K562 (cell line): Measurements from ENCODE around the gene ZDHHC8. TPM values are rescaled to one million over a fixed set of nuclear protein-coding genes. Genes with fewer than 3 reads are reported as not detected.

Experiments
- ATAC-seq: fragments of 200-7000 bp; cut with Tn5 transposase; 3 replicates; pipeline ENCODE4 v1.9.1; 2020; ENCODE audit warnings: moderate library complexity
- BruUV-seq: library from RNA; stranded (reverse); fragments of 400-500 nt; replicated peaks from 2 replicates; lab custom pipeline; 2021; lab: Mats Ljungman, UMichigan
- CTCF ChIA-PET: fragments of 300-600 bp; formaldehyde crosslinking; extraction: SDS; loops from one replicate; lab custom pipeline; 2021; ENCODE audit warnings: low intra/inter-chr PET ratio; lab: Yijun Ruan, JAX
- POLR2A ChIA-PET: fragments of 300-600, 350-650 bp; sonication (Branson Sonifier 250); formaldehyde crosslinking; extraction: SDS; loops from one replicate; lab custom pipeline; 2021; ENCODE audit warnings: antibody characterized with exemption, inconsistent platforms; lab: Yijun Ruan, JAX
- DNase-seq, 4 experiments: peaks; one replicate each; pipeline versions ENCODE4 v3.0.0 to v3.0.0-alpha.2; 2011 to 2018; ENCODE audit warnings: low spot score in 3 of 4, mixed read lengths in 3 of 4; ENCODE audit errors: extremely low read depth in 1 of 4
- FAIRE-seq: peaks from 2 replicates; lab custom pipeline; 2011; peaks lifted over from hg19 to GRCh38; lab: Jason Lieb, UNC
- H2AFZ ChIP-seq: 2 replicates; pipeline ENCODE4 v1.6.0; 2011; ENCODE audit warnings: low read depth, low read length, control low read depth, inconsistent platforms
- H3K27ac ChIP-seq: fragments of 200-600 bp; 3 replicates; pipeline ENCODE4 v1.8.0; 2011; ENCODE audit warnings: low read depth, mild to moderate bottlenecking, control low read depth, inconsistent platforms, low read length, moderate library complexity, mixed read lengths; ENCODE audit errors: extremely low read depth
- H3K27me3 ChIP-seq, 2 experiments: fragments of 300-600 bp in 1 of 2; 2 replicates in 1 of 2; 3 replicates in 1 of 2; pipeline versions ENCODE4 v1.6.0 to v1.8.0; 2011; ENCODE audit warnings: inconsistent platforms in 2 of 2, low read length in 2 of 2, mild to moderate bottlenecking in 1 of 2, mixed read lengths in 1 of 2, moderate library complexity in 1 of 2; ENCODE audit not compliant: control insufficient read depth in 2 of 2, insufficient read depth in 2 of 2
- H3K36me3 ChIP-seq: fragments of 300-600 bp; 3 replicates; pipeline ENCODE4 v1.8.0; 2011; ENCODE audit warnings: mild to moderate bottlenecking, low read length, inconsistent platforms; ENCODE audit not compliant: control insufficient read depth, insufficient read depth
- H3K4me1 ChIP-seq, 2 experiments: fragments of 200-600 bp in 1 of 2; replicated peaks in 1 of 2; 2 replicates in 1 of 2; 3 replicates in 1 of 2; pipeline versions ENCODE4 v1.5.1 to v1.8.0; 2011; ENCODE audit warnings: inconsistent platforms in 2 of 2, low read length in 2 of 2, mild to moderate bottlenecking in 1 of 2, mixed read lengths in 1 of 2, moderate library complexity in 1 of 2; ENCODE audit not compliant: control insufficient read depth in 2 of 2, insufficient read depth in 2 of 2
- H3K4me2 ChIP-seq: 2 replicates; pipeline ENCODE4 v1.6.1; 2011; ENCODE audit warnings: low read length, control low read depth, inconsistent platforms, mixed read lengths; ENCODE audit not compliant: insufficient read depth
- H3K4me3 ChIP-seq: fragments of 200-600 bp; sonication (generic), shearing (Covaris generic); 2 replicates; pipeline ENCODE4 v1.5.1; 2016; ENCODE audit warnings: control low read depth, inconsistent platforms
- H3K79me2 ChIP-seq: fragments of 200-600 bp; 3 replicates; pipeline ENCODE4 v1.8.0; 2011; ENCODE audit warnings: low read length, inconsistent platforms; ENCODE audit not compliant: control insufficient read depth, insufficient read depth
- H3K9ac ChIP-seq, 2 experiments: 2 replicates each; pipeline versions ENCODE4 v1.6.0 to v1.6.1; 2011; ENCODE audit warnings: low read depth in 2 of 2, low read length in 2 of 2, control low read depth in 1 of 2, inconsistent platforms in 1 of 2, mild to moderate bottlenecking in 1 of 2, mixed read lengths in 1 of 2; ENCODE audit not compliant: insufficient read depth in 1 of 2
- H3K9me1 ChIP-seq: one replicate; pipeline ENCODE4 v1.6.0; 2011; ENCODE audit warnings: inconsistent platforms, mild to moderate bottlenecking, low read length, moderate library complexity; ENCODE audit not compliant: control insufficient read depth, insufficient read depth
- H3K9me3 ChIP-seq: replicated peaks from 2 replicates; pipeline ENCODE4 v1.5.1; 2011; ENCODE audit warnings: low read depth, low read length, inconsistent platforms; ENCODE audit not compliant: control insufficient read depth, insufficient read depth
- H4K20me1 ChIP-seq: replicated peaks from 2 replicates; pipeline ENCODE4 v1.6.1; 2011; ENCODE audit warnings: low read length, inconsistent platforms, mixed read lengths; ENCODE audit not compliant: control insufficient read depth, insufficient read depth
- BRCA1 ChIP-seq, 2 experiments: fragments of 450-650 bp in 1 of 2; sonication (generic) in 1 of 2; formaldehyde crosslinking in 1 of 2; IDR thresholded peaks; 2 replicates each; pipeline versions ENCODE4 v1.5.0 to v1.6.1; 2017 to 2020; ENCODE audit warnings: mild to moderate bottlenecking in 1 of 2, missing genetic modification reagents in 1 of 2
- ELF4 ChIP-seq: fragments of 450-650 bp; formaldehyde crosslinking; IDR thresholded peaks from 2 replicates; pipeline ENCODE4 v1.4.0; 2022; ENCODE audit warnings: missing genetic modification characterization
- ELK3 ChIP-seq: fragments of 450-650 bp; formaldehyde crosslinking; IDR thresholded peaks from 2 replicates; pipeline ENCODE4 v1.4.0; 2020; ENCODE audit warnings: mild to moderate bottlenecking
- FOXA3 ChIP-seq, 2 experiments: fragments of 450-650 bp in 1 of 2; sonication (generic) in 1 of 2; formaldehyde crosslinking; IDR thresholded peaks in 1 of 2; conservative IDR thresholded peaks in 1 of 2; 2 replicates each; pipeline versions ENCODE4 v1.4.0 to v1.8.0; 2020 to 2022; ENCODE audit warnings: mild to moderate bottlenecking in 2 of 2, missing genetic modification reagents in 1 of 2
- MYBL2 ChIP-seq, 2 experiments: fragments of 450-650 bp in 1 of 2; sonication (generic) in 1 of 2; formaldehyde crosslinking in 1 of 2; IDR thresholded peaks; 2 replicates each; pipeline versions ENCODE4 v1.6.1 to v1.8.1; 2017 to 2022; ENCODE audit warnings: borderline replicate concordance in 1 of 2, inconsistent platforms in 1 of 2, low read depth in 1 of 2, mild to moderate bottlenecking in 1 of 2, missing genetic modification reagents in 1 of 2, moderate library complexity in 1 of 2
- RAD21 ChIP-seq, 2 experiments: fragments of 250-450 bp in 1 of 2; fragments of 450-650 bp in 1 of 2; sonication (Bioruptor Pico) in 1 of 2; formaldehyde crosslinking in 1 of 2; IDR thresholded peaks in 1 of 2; conservative IDR thresholded peaks in 1 of 2; 2 replicates each; pipeline versions ENCODE4 v1.4.0 to v1.8.0; 2020 to 2022; ENCODE audit warnings: mild to moderate bottlenecking in 2 of 2, moderate library complexity in 1 of 2
- RBM17 ChIP-seq: fragments of 200-400 bp; formaldehyde crosslinking; IDR thresholded peaks from 2 replicates; pipeline ENCODE4 v1.6.1; 2017; ENCODE audit warnings: low read depth, mild to moderate bottlenecking, low read length, borderline replicate concordance
- ZFP36 ChIP-seq: fragments of 150-350 bp; IDR thresholded peaks from 2 replicates; pipeline ENCODE4 v1.6.1; 2018; ENCODE audit warnings: low read length, low read depth; ENCODE audit not compliant: partially characterized antibody
- ZNF639 ChIP-seq, 2 experiments: fragments of 200-800 bp in 1 of 2; sonication (Bioruptor generic) in 1 of 2; sonication (generic) in 1 of 2; formaldehyde crosslinking in 1 of 2; IDR thresholded peaks in 1 of 2; conservative IDR thresholded peaks in 1 of 2; 2 replicates each; pipeline versions ENCODE4 v1.5.0 to v1.6.1; 2016 to 2020; ENCODE audit warnings: missing compliant biosample characterization in 1 of 2, missing genetic modification characterization in 1 of 2, missing genetic modification reagents in 1 of 2
- WGBS: fragments of 100-300 bp; shearing (Covaris generic); methylation state at CpG from one replicate; pipeline ENCODE4 v1.1.6; 2016; ENCODE audit warnings: low coverage, mixed read lengths; ENCODE audit not compliant: insufficient coverage; ENCODE audit errors: missing lambda C conversion rate; 5-methylcytosine and 5-hydroxymethylcytosine counted together
- in situ Hi-C: fragments of 300-500 bp; cut with MboI; formaldehyde crosslinking; loops from 4 replicates; pipeline ENCODE4 v1.15.0; 2018; ENCODE audit warnings: inconsistent platforms, mixed read lengths
- intact Hi-C: fragments of 100-400 bp; cut with micrococcal nuclease; formaldehyde crosslinking; loops from 2 replicates; pipeline ENCODE4 v1.14.2; 2022
- polyA plus RNA-seq, 8 experiments: library from polyadenylated mRNA; depleted of rRNA in 4 of 8; stranded (reverse) in 5 of 8; unstranded in 3 of 8; fragments of >200 nt; fragmentation: Nextera tagmentation in 2 of 8; fragmentation: Illumina TruSeq in 1 of 8; extraction: Ambion mirVana in 2 of 8; extraction: Trizol in 1 of 8; gene quantifications; 2 replicates each; pipeline versions ENCODE4 v1.2.1 to v1.2.3, GENCODE V29; 2011 to 2014; ENCODE audit warnings: inconsistent platforms in 1 of 8, missing spikeins in 1 of 8
- total RNA-seq, 7 experiments: library from RNA; depleted of rRNA in 6 of 7; stranded (reverse); fragments of >200 nt in 6 of 7; fragmentation: Illumina TruSeq in 2 of 7; extraction: Trizol in 2 of 7; gene quantifications; 2 replicates each; pipeline versions ENCODE4 v1.2.1 to v1.2.3, GENCODE V29; 2011 to 2021; ENCODE audit warnings: low replicate concordance in 1 of 7
- TF ChIP-seq, protein P1 (sequence below): fragments of 150-350 bp; conservative IDR thresholded peaks from 2 replicates; pipeline ENCODE4 v1.6.1; 2014; ENCODE audit warnings: low read length

The ZDHHC8 gene
- total and polyA plus RNA-seq, 9 of the 15 experiments (the other 6 are each of a cell fraction or from before 2014, with no cell fraction given) = 0.04 to 109 (median 16.4) TPM

DNA sequence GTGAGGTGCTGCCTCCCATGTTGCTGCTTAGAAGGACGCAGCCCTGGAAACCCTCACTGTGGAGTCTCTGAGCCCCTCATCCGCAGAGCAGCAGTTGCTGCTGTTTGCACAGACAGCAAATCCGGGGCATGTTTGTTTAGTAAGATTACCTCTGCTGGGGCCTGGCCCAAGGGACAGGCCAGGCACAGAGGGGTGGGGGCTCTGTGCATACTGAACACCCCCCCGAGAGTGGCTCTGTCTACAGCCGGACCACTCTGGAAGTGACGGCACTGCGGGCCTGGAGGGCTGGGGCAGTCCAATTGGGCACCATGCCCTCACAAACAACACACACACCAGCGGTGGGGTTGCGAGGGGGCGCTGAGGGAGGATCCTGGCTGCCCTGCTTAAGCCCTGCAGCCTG, 42.2 kb downstream of the ZDHHC8 start (continued):
- TF ChIP-seq, protein P1, sequence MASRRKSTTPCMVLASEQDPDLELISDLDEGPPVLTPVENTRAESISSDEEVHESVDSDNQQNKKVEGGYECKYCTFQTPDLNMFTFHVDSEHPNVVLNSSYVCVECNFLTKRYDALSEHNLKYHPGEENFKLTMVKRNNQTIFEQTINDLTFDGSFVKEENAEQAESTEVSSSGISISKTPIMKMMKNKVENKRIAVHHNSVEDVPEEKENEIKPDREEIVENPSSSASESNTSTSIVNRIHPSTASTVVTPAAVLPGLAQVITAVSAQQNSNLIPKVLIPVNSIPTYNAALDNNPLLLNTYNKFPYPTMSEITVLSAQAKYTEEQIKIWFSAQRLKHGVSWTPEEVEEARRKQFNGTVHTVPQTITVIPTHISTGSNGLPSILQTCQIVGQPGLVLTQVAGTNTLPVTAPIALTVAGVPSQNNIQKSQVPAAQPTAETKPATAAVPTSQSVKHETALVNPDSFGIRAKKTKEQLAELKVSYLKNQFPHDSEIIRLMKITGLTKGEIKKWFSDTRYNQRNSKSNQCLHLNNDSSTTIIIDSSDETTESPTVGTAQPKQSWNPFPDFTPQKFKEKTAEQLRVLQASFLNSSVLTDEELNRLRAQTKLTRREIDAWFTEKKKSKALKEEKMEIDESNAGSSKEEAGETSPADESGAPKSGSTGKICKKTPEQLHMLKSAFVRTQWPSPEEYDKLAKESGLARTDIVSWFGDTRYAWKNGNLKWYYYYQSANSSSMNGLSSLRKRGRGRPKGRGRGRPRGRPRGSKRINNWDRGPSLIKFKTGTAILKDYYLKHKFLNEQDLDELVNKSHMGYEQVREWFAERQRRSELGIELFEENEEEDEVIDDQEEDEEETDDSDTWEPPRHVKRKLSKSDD = no peak

DNA sequence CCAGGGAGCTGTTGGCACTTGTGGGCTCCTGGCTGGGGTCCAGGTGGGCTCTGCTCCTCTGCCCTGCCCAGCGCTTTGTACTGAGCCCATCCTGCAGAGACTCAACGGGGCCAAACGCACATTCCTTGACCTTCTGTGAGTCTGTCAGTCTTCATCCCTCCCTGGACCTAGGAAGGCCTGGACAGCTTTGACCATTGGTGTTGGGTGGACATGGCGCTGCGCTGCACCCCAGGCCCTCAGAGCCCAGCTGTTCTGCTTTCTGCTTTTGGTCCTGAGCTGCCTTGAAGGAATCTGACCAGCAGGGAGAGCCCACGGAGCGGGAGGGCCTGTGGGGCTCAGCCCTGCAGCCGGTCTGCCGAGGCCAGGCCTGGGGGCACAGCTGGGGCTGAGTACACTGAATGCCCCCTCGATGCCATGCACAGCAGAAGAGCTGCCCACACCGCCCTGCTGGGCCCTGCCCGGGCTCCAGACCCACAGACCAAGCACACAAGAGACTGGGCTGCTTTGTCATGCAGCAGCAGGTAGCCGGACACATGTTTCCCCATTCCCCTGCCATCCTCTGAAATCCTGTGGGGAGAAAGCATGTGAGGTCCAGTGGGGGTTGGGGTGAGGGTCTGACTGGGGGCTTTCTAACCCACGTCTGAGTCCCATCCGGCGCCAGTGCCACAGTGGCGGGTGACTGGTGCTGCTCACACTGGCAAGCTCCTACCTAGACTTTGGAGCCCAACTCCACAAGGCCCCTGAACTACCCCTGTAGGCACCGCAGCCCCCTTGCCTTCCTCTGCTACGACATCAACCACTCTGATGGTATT, 43.4 kb downstream of the ZDHHC8 start:
- peaks cover 83 to 98% of the 10 kb centered on the region in 2 experiments; a peak in 4 of 5 replicates for H3K27me3 ChIP-seq
- no peak overlapping the region for H3K4me3 ChIP-seq
- in situ Hi-C loops = loop anchor here (25.0 kb wide), 1 partner anchor 512 kb away; no protein-coding TSS in a partner anchor
- H3K4me2 ChIP-seq = no peak overlapping the region
- FAIRE-seq = peak; percentile 80
- H3K9me1 ChIP-seq = no peaks in the 10 kb centered on the region
- H3K4me1 ChIP-seq = peaks cover 0 to 57% of the 10 kb centered on the region in 2 experiments; a peak in 1 of 5 replicates
- H3K27ac ChIP-seq = no peak overlapping the region
- H3K79me2 ChIP-seq = no peaks in the 10 kb centered on the region
- ChIA-PET CTCF (interaction anchor here (0.7 kb wide), 1 partner anchor 64 kb away, joined by 3 read pairs; no protein-coding TSS in a partner anchor), POLR2A (interaction anchor here (0.5 to 1.9 kb wide), 15 partner anchors 8 to 472 kb away, joined by 3 to 5 read pairs (median 4); no protein-coding TSS in a partner anchor)
- no peaks in the 10 kb centered on the region for H3K9me3 ChIP-seq
- ATAC-seq = peak; percentile 81
- WGBS = 3% methylated on average over 19 of the region's 19 CpGs
- H3K9ac ChIP-seq = peak overlapping the region in 1 of 2 experiments; percentile 59; a peak in 1 of 4 replicates
- no peak overlapping the region for H2AFZ ChIP-seq
- intact Hi-C loops = loop anchor here (2.0 to 5.0 kb wide), 2 partner anchors 64 to 92 kb away; partner anchors contain the start of gene RTN4R
- no peaks in the 10 kb centered on the region for H3K36me3 ChIP-seq
- H4K20me1 ChIP-seq = peaks cover 62% of the 10 kb centered on the region
- BruUV-seq = no TSS peak
- peak in 2 of 4 experiments; percentile 63 to 73 for DNase-seq
- TF ChIP-seq ELK3 (CRISPR knock-in tag) (no peak), RBM17 (no peak), BRCA1 (IDR thresholded peaks at IDR 0.05) (no peak), BRCA1 (CRISPR knock-in tag; IDR thresholded peaks at IDR 0.05) (0 out of 2 replicates have a peak, but pooled peaks have one; percentile 85), ZNF639 (CRISPR knock-in tag; conservative IDR thresholded peaks at IDR 0.05 in 1 of 2, IDR thresholded peaks at IDR 0.05 in 1 of 2) (no peak), MYBL2 (IDR thresholded peaks at IDR 0.05; ENCODE audit: low read depth) (no peak), MYBL2 (CRISPR knock-in tag; IDR thresholded peaks at IDR 0.05; ENCODE audit: borderline replicate concordance) (peak; percentile 60; the same call in 1 of the 2 replicates), ZFP36 (peak; percentile 50), ELF4 (CRISPR knock-in tag) (no peak), RAD21 (CRISPR knock-in tag; conservative IDR thresholded peaks at IDR 0.05 in 1 of 2, IDR thresholded peaks at IDR 0.05 in 1 of 2) (peak in 1 of 2 experiments; percentile 87; a peak in 2 of 4 replicates), FOXA3 (CRISPR knock-in tag; conservative IDR thresholded peaks at IDR 0.05 in 1 of 2, IDR thresholded peaks at IDR 0.05 in 1 of 2) (peak in 1 of 2 experiments; percentile 70; a peak in 1 of 4 replicates)
